GM23248 (cell line): ENCODE results near the gene RIPOR3. TPM values are rescaled to one million over a fixed set of nuclear protein-coding genes. Genes with fewer than 3 reads are reported as not detected.

Experiments
- DNase-seq: peaks from one replicate; pipeline ENCODE4 v3.0.0-alpha.2; 2015
- H2AFZ ChIP-seq: fragments of 200-600 bp; sonication (generic); 2 replicates; pipeline ENCODE4 v1.6.1; 2016; ENCODE audit warnings: antibody characterized with exemption
- H3F3A ChIP-seq: fragments of 200-600 bp; sonication (generic); 2 replicates; pipeline ENCODE4 v1.6.1; 2016; ENCODE audit warnings: mild to moderate bottlenecking, antibody characterized with exemption, mixed run types; ENCODE audit not compliant: insufficient read depth
- H3K27ac ChIP-seq: fragments of 200-600 bp; sonication (generic); 2 replicates; pipeline ENCODE4 v1.5.1; 2016; ENCODE audit warnings: mild to moderate bottlenecking
- H3K27me3 ChIP-seq: fragments of 200-600 bp; sonication (generic); replicated peaks from 2 replicates; pipeline ENCODE4 v1.6.1; 2016; ENCODE audit warnings: mild to moderate bottlenecking; ENCODE audit not compliant: insufficient read depth
- H3K36me3 ChIP-seq: fragments of 200-600 bp; sonication (generic); 2 replicates; pipeline ENCODE4 v1.6.1; 2016; ENCODE audit warnings: low read depth, mild to moderate bottlenecking
- H3K4me1 ChIP-seq: fragments of 200-600 bp; sonication (generic); 2 replicates; pipeline ENCODE4 v1.6.1; 2016; ENCODE audit warnings: mild to moderate bottlenecking; ENCODE audit not compliant: insufficient read depth
- H3K4me2 ChIP-seq: fragments of 200-600 bp; sonication (generic); one replicate; pipeline ENCODE4 v1.6.1; 2016; ENCODE audit warnings: mild to moderate bottlenecking; ENCODE audit not compliant: unreplicated experiment
- H3K4me3 ChIP-seq: fragments of 200-600 bp; sonication (generic); 2 replicates; pipeline ENCODE4 v1.5.1; 2016; ENCODE audit warnings: mild to moderate bottlenecking
- H3K79me2 ChIP-seq: fragments of 200-600 bp; sonication (generic); 2 replicates; pipeline ENCODE4 v1.6.1; 2016; ENCODE audit warnings: mild to moderate bottlenecking; ENCODE audit not compliant: insufficient read depth
- H3K9ac ChIP-seq: fragments of 200-600 bp; sonication (generic); 2 replicates; pipeline ENCODE4 v1.6.1; 2016; ENCODE audit warnings: mild to moderate bottlenecking
- H3K9me2 ChIP-seq: fragments of 200-600 bp; sonication (generic); 2 replicates; pipeline ENCODE4 v1.6.1; 2016; ENCODE audit warnings: mixed run types, mild to moderate bottlenecking, moderate library complexity; ENCODE audit not compliant: insufficient read depth
- H3K9me3 ChIP-seq: fragments of 200-600 bp; sonication (generic); one replicate; pipeline ENCODE4 v1.6.1; 2017; ENCODE audit warnings: low read depth
- H4K20me1 ChIP-seq: fragments of 200-600 bp; sonication (generic); 2 replicates; pipeline ENCODE4 v1.6.0; 2016; ENCODE audit not compliant: insufficient read depth
- EZH2 ChIP-seq: fragments of 200-600 bp; sonication (generic); IDR thresholded peaks from 2 replicates; pipeline ENCODE4 v1.6.1; 2018; ENCODE audit warnings: antibody characterized with exemption, mild to moderate bottlenecking; ENCODE audit not compliant: insufficient read depth, poor library complexity, severe bottlenecking
- EZH2phosphoT487 ChIP-seq: fragments of 200-600 bp; sonication (generic); IDR thresholded peaks from 2 replicates; pipeline ENCODE4 v1.6.1; 2018; ENCODE audit warnings: antibody characterized with exemption, moderate library complexity, mild to moderate bottlenecking, low read depth; ENCODE audit not compliant: insufficient read depth
- WGBS, 2 experiments: methylation state at CpG; one replicate each; pipeline ENCODE4 v1.1.6; 2015 to 2017; ENCODE audit warnings: low lambda C conversion rate in 2 of 2, low coverage in 1 of 2; ENCODE audit errors: missing lambda C conversion rate in 2 of 2; 5-methylcytosine and 5-hydroxymethylcytosine counted together
- in situ Hi-C: fragments of 300-500 bp; cut with MboI; formaldehyde crosslinking; loops from 2 replicates; pipeline ENCODE4 v1.15.0; 2020
- polyA plus RNA-seq: library from polyadenylated mRNA; unstranded; fragments of >200 nt; fragmentation: Nextera tagmentation; extraction: Ambion mirVana; gene quantifications from 2 replicates; pipeline ENCODE4 v1.2.1, GENCODE V29; 2016
- total RNA-seq: library from RNA; depleted of rRNA; stranded (reverse); fragments of >200 nt; shearing (Covaris generic); gene quantifications from 2 replicates; pipeline ENCODE4 v1.2.3, GENCODE V29; 2014

Gene RIPOR3
- total and polyA plus RNA-seq, 2 experiments from 2014 or later: 0.49 TPM; not detected in 1

GRCh38 chr20:50713657-50714101, 22.3 kb upstream of the RIPOR3 start:
- Histone ChIP-seq H3K4me3 (no peak overlapping the region), H3K27me3 (no peaks in the 10 kb centered on the region), H3K9me3 (no peaks in the 10 kb centered on the region), H3K4me2 (no peak overlapping the region), H3K9me2 (no peaks in the 10 kb centered on the region), H3F3A (no peaks in the 10 kb centered on the region), H3K27ac (no peak overlapping the region), H3K9ac (no peak overlapping the region), H3K36me3 (no peaks in the 10 kb centered on the region), H4K20me1 (no peaks in the 10 kb centered on the region), H3K79me2 (no peaks in the 10 kb centered on the region), H2AFZ (0 out of 2 replicates have a peak overlapping the region, but pooled peaks have one; percentile 47), H3K4me1 (peaks cover 15% of the 10 kb centered on the region)
- DNase-seq: peak; percentile 62
- in situ Hi-C loops: no loop called here
- WGBS, 2 experiments: 56 to 62% methylated on average over 7 of the region's 7 CpGs
- TF ChIP-seq EZH2phosphoT487: no peak
- no peak for TF ChIP-seq EZH2

DNA sequence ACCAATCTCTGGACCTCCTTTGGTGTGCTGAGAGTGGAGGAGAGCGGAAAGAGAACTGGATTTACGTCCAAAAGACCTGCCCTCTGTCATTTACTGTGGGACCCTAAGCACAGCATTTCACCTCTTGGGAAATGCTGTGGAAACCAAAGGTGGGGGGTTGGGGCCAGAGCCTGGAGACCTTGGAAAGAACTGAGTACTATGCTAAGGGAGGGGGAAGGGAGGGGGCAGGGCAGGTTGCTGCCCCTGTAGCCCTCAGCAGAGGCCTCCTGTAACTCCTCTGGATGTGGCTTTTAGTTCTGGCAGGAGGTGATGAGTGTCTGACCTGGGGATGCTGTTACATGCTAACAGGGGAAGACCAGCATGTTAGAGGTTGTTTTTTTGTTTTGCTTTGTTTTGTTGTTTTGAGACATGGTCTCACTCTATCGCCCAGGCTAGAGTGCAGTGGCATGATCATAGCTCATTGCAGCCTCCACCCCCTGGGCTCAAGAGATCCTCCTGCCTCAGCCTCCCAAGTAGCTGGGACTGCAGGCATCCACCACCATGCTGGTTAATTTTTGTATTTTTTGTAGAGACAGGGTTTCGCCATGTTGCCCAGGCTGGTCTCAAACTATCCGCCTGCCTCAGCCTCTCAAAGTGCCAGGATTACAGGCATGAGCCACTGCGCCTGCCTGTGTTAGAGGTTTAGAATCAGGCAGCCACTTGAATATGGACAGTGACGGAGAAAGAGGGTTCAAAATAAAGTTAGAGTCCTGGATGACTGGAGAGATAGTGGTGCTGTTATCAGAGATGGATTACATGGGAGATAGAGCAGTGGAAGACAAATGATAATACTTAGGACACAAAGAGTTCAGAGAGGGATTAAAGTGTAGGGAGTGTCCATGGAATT, 21.7 kb upstream of the RIPOR3 start:
- no peaks in the 10 kb centered on the region for H3F3A ChIP-seq
- H3K9me2 ChIP-seq: no peaks in the 10 kb centered on the region
- H3K4me3 ChIP-seq: no peak overlapping the region
- H3K4me2 ChIP-seq: no peak overlapping the region
- no peaks in the 10 kb centered on the region for H3K27me3 ChIP-seq
- H3K4me1 ChIP-seq: peaks cover 15% of the 10 kb centered on the region
- no peak overlapping the region for H3K27ac ChIP-seq
- 0 out of 2 replicates have a peak overlapping the region, but pooled peaks have one; percentile 47 for H2AFZ ChIP-seq
- no peak for TF ChIP-seq EZH2phosphoT487
- TF ChIP-seq EZH2: no peak
- 96 to 98% methylated on average over 7 of the region's 7 CpGs for WGBS, 2 experiments
- no peaks in the 10 kb centered on the region for H3K9me3 ChIP-seq
- no peak overlapping the region for H3K9ac ChIP-seq
- H4K20me1 ChIP-seq: no peaks in the 10 kb centered on the region
- no peaks in the 10 kb centered on the region for H3K36me3 ChIP-seq
- no peak for DNase-seq
- in situ Hi-C loops: no loop called here
- no peaks in the 10 kb centered on the region for H3K79me2 ChIP-seq

GRCh38 chr20:50711113-50711825, 19.9 kb upstream of the RIPOR3 start:
- DNase-seq: no peak
- TF ChIP-seq EZH2phosphoT487 (no peak), EZH2 (no peak)
- Histone ChIP-seq H3K79me2 (no peaks in the 10 kb centered on the region), H3K36me3 (no peaks in the 10 kb centered on the region), H3F3A (no peaks in the 10 kb centered on the region), H3K9me3 (no peaks in the 10 kb centered on the region), H4K20me1 (no peaks in the 10 kb centered on the region), H3K27ac (0 out of 2 replicates have a peak overlapping the region, but pooled peaks have one; percentile 10), H3K4me3 (no peak overlapping the region), H3K4me1 (peaks cover 15% of the 10 kb centered on the region), H3K9ac (0 out of 2 replicates have a peak overlapping the region, but pooled peaks have one; percentile 20), H2AFZ (peak overlapping the region; percentile 37), H3K27me3 (no peaks in the 10 kb centered on the region), H3K9me2 (no peaks in the 10 kb centered on the region), H3K4me2 (no peak overlapping the region)
- in situ Hi-C loops: no loop called here
- WGBS, 2 experiments: 94 to 98% methylated on average over 13 of the region's 13 CpGs

- in situ Hi-C loops: no loop called here
- H3K79me2 ChIP-seq: no peaks in the 10 kb centered on the region
- no peaks in the 10 kb centered on the region for H3K9me3 ChIP-seq
- H3K9me2 ChIP-seq: no peaks in the 10 kb centered on the region
- peak overlapping the region; percentile 48 for H3K4me2 ChIP-seq
- H3K4me1 ChIP-seq: peaks cover 15% of the 10 kb centered on the region
- no peaks in the 10 kb centered on the region for H3K27me3 ChIP-seq
- peak overlapping the region; percentile 37 for H2AFZ ChIP-seq
- peak overlapping the region; percentile 20; the same call in 1 of the 2 replicates for H3K9ac ChIP-seq
- H3K36me3 ChIP-seq: no peaks in the 10 kb centered on the region
- no peak for TF ChIP-seq EZH2
- H3K27ac ChIP-seq: peak overlapping the region; percentile 38; the same call in 1 of the 2 replicates
- no peaks in the 10 kb centered on the region for H3F3A ChIP-seq
- H3K4me3 ChIP-seq: no peak overlapping the region
- H4K20me1 ChIP-seq: no peaks in the 10 kb centered on the region
- 25 to 29% methylated on average over 9 of the region's 9 CpGs for WGBS, 2 experiments
- peak; percentile 85 for DNase-seq
Measured at GRCh38 chr20:50710492-50711063, 19.2 kb upstream of the RIPOR3 start.
